Stromal cell of bone marrow (primary cell): ENCODE measurements around the gene TBX20.
"Not testable (repeated sequence)": the region's sequence is repeated elsewhere in the genome, so short reads cannot be mapped to it uniquely, and the experiment has no call there.

ENCODE experiments used
- DNase-seq: peaks from one replicate; pipeline ENCODE4 v3.0.0-alpha.2; 2012; ENCODE audit warnings: low read depth

TBX20 gene

DNA sequence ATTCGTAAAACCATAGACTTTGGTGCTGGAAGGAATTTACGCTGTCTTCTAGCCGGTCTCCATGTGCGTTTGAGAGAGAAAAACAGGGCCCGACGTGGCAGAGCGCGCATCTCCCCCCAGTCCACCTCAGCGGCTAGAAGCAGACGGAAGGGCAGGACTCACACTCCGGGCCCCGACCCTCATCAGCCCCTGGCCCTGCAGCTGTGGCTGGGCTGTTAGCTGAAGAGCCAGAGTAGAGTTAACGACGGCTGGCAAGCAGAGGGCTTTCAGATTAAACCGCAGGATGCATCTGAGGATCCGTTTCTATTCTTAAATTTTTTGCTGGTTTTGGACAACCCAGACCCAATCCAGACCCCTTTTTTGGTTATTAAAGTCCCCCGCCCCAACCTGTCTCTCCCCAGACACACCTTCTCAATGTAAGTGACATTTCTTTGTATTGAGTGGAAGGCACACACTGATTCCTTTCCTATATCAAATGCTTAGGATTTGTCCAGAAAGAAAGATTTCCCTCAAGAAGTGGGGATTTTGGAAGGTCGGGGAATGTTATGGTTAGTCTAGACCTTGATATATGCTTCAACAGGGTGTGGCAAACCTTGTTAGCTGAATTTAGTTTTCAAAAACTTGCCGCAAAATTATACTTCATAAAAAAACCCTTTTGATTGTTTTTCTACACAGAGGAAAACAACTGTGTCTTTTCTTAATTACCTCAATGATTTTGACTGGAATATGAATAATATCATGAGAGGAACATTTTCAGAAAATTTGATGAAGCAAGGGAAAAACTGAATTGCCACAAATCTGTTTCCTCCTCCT lies 1.7 kb upstream of the TBX20 start:
- no peak for DNase-seq

DNA sequence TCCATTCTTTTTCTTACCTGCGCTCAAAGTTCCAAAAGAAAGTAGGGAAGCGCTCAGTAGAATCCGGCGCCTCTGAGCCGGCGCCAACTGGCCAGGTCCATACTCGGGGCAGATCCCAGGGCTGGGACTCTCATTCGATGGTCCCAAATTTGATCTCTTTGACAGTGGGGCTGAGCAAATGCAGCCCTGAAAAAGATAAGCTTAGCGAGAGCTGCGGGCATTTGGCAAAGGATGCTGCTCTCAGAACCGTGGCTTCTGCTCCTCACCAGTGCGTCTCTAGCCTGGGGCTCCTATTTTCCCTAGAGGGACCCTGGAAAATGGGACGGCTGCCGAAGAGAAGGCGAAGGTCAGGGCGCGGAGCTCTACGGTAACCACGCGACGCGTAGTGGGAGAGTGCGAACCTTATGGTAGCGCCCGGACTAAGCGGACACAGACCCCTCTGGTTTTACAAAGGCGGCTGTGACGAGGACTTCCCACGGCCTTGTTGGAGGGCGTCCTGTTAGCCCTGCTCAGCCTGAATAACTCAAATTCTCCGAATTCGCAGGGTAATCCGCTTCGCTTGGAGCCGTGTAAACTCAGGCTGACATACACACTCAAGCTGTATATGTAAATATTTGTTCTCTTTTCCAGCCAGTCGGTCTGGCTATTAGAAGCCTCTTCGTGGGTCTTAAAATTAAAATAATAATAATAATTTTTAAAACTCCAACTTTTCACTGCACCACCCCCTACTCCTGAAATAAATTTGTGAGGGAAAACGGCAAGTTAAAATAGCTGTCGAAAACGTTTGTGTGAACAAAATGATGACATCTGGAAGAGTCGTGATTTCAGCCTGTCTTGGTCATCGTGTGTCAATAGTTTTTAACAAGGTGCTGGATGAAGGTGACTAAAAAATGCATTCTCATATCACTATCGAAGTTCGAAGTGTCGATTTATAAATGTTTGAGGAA lies 869 bp upstream of the TBX20 start:
- DNase-seq: no peak

DNA sequence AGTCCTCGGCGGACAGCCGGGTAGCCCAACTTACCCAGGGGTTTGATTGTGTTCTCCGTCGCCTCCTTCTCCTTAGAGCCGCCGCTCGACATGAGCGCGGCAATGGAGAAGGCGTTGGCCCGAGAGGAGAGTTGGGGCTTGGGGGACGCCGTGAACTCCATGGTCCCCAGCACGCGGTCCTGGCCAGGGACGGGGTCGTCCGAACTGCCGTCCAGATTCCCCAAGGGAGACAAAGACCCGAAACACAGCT lies 515 bp downstream of the TBX20 start:
- DNase-seq: no peak

DNA sequence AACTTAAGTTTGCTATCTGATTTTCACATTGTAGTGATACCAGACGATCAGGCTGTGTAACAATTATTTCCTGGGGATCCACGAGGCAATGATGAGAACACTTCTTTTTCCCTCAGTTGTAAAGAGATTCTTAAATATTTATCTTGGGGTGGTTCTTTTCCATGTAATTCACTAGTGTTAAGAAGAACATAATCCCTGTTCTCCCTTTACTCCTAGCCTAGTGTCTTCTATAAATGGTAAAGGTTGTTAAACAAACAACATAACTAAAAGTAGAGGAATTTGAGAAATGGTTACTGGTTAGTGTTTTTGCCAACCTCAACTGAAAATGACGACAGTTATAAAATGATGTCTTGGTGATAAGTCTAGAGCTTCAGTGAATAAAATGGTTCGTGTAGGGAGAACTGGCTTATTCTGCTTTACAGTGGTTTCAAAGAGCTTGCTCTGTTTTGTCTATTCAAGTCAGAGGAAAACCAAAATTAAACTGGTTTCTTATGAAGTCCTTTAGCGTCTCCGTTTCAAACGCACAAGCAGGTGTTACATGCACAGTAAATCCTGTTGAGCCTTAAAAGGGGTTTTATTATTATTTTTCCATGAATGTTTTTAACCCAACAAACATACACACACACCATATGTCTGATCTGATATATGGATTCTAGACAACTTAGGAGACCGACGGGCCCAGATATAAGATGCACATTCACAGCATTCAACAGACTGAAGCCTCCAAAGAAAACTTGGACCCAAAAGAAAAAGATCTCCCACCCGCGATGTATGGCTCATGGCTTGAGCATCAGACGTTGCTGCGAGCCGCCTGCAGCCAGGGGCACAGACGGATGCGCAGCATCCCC lies 1.1 kb downstream of the TBX20 start:
- DNase-seq: no peak

DNA sequence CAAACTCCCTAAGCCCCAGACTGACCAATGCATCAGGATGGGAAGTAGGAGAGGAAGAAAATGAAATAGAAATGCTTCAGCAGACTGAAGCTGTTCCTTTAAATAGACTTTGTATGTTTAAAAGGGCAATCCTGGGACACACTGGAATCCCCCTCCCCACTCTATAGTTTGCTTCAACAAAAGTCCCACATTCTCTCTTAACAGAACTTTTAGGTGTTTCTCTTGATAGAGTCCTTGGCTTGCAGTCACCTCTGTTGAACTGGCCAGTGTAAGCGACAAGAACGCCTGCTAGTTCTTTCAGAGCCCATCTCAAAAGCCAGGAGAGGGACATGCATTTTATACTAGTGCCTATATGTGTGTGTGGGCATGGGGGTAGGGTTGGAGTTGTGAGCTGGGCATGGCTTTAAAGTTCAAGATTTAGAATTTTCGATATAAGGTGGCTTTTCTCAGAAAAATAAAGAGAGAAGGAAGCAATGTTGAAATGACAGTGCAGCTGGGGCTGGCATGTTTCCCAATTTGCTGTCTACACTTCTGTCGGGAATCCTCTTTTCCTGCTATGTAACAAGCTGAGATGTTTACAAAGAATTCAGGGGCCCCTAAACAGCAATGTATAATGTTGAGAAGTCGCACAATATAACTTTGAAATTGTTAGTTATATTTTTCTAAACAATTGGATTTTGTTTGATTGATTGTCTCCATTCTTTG lies 2.1 kb downstream of the TBX20 start:
- no peak for DNase-seq

DNA sequence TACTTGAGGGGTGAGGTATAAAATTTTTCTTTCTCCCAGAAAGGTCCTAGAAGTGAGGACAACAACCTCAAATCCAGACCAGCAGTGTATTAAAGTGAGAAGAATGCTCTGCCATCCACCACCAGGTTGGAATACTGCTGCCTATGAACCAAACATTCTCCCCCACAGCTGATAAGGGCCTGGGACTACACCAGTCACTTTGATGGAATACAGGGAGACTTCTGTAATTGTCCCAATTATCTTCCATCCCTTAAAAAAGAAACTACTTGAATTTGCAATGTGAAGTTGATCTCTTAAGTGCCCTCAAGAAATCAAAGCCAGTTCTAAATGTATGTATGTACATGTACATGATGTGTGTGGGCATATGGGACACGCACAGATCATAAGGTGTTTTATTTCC lies 3.0 kb downstream of the TBX20 start:
- DNase-seq: no peak

DNA sequence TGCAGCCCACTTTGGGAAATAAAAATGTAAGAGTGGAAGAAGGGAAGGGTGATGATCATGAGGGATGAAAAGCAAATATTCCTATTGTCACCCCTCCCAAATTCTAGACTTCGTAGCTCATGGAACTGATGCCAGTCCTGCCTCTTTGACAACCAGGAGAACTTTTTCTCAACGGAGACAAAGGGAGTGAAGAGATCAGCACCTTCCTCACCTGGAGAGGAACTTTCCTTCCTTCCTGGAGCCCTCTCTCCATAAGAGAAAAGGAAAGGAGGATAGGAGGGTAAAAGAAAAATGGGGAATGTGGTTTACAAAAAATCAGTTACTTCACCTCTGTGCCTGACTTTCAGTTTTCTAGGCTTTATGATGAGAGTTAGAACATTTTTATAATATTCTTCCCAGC lies 3.4 kb downstream of the TBX20 start:
- no peak for DNase-seq

DNA sequence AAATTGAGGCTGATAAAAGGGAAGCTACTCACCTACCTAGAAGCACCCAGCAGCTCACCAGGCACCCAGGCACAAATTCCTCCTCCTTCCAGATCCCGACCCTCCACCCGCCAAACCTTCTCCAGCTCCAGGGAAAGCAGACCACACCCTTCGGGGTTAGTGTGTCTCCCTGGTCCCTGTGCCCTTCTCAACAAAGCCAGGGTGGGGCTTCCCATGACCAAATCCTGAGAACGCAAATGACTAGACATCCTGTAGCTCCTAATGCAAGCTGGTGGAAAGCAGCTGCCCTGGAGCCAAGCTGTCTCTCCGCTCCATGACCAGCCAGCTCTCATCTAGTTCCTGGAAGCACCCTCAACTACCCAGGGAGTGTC lies 4.4 kb downstream of the TBX20 start:
- DNase-seq: no peak

DNA sequence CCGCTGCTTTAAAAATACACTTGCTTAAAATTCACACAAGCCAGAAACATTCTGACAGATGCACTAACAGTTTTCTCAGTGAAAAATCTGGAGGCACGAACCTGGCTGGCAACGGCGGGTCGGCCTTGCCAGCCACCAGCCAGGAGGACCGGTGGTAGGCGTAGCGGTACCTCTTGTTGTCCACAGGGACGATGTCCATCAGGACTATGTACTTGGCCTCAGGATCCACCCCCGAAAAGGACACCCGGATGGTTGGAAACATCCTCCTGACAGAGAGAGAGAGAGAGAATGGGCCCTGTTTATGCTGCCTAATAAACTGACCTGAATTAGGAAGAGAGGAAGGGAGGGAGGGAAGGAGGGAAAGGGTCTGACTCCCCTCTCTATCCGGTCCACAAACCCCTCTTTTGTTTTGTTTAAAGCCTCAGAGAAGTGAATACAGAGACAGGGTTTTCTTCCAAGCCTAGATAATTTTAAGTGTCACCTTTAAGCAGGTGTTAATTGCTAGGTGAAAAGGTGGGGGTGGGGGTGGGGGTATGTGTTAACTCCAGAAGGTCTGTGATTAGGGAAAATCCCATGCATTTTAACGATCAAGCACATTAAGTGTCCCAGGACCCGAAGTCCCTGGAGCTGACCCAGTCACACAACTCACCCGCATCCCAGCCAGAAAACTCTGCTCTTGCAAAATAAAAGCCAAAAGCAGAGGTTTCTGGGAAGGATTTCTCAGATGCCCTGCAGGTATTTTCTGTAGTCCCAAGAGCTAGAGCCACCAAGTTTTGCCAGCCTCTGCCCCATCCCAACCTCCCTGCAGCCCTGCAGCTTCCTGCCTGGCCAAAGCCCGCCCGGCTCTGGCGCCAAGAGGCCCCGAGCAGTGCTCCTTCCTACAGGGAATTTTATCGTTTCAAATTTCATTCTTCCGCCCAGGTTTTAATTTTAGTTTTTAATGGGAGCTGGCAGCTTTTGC lies 5.0 kb downstream of the TBX20 start:
- DNase-seq: no peak

DNA sequence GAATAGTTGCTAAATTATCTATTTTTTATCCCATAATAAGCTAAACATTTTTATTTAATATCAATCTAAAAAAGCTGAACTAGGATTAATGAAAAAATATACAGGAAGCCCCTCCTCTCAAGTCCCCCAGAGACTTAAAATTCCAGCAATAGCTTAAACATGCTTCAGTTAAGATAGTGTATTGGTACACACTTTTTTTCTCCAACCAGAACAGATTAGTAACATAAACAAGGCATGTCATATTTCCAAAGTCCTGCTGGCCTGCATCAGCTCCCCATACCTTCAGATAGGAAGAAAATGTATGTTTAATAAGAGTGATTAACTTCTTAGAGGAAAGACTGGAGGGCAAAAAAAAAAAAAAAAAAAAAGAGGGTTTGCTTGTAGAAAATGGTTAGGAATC lies 7.1 kb downstream of the TBX20 start:
- no peak for DNase-seq

DNA sequence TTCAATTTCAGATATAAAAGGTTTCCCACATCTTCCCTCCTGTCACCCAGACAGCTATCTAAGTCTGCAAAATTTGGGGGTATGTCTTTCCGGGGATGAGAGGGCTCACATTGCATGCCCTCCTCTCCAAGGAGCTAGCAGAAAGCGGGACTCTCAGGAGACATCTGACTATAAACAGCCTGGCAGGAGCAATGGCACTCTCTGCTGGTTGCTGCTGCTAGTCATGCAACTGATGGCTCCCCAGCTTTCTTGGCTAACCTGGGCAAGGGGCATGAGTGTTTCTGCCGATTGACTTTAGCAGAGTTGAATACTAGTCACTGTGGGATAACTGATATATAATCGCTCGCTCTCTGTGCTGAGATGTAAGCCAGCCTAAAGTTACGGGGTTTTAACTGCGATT lies 12.0 kb downstream of the TBX20 start:
- no peak for DNase-seq

DNA sequence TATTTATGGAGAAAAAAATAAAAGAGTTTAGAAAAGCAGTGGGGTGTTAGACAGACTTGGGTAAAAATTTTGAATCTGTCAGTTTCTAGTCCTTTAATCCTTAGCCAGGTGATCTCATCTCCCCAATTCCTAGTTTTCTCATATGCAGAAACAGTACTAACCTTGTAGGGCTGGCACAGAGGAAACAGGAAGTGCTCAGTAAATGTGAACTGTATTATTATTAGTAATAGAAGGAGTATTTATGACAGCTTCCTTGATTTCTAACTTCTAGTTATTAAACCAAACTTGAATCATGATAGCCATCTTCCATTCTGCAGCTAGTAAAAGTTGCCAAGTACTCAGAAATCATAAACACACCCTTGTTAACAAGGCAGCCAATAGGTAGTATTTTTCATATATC lies 12.5 kb downstream of the TBX20 start:
- no peak for DNase-seq

DNA sequence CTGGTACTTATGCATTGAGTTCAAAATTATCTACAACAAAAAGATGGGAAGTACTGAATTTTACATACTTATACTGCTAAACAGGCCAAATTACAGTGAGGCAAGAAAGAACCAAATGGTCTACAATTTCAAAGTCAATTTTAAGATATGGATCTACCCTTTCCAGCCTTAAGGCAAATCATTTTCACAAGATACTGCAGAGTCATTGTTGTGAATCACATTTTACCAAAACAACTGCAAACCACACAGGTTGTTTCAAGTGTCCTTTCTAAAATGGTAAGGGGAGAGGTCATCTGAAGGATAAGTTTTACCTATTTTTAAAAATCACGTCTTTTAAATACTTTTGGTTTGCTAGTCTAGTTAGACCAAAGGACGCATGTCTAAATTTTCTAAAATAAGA lies 12.9 kb downstream of the TBX20 start:
- DNase-seq: not testable (repeated sequence)

DNA sequence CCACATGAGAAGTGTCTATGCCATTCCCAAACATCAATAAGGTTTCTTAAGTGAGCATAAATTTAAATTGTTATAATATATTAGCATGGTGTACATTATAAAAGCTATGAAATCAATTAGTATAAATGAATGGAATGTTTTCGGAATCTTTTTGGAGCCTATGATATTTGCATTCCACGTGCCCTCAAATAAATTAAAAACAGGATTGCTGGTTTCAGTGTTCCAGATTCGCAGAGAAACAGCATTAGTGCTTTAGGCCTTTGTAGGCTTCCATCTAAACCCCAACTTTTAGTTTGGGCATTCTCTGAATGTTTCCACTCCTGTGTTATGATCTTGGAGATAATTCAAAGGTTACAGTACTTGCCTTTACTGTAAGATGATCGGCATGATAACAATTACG lies 15.4 kb downstream of the TBX20 start:
- DNase-seq: not testable (repeated sequence)

DNA sequence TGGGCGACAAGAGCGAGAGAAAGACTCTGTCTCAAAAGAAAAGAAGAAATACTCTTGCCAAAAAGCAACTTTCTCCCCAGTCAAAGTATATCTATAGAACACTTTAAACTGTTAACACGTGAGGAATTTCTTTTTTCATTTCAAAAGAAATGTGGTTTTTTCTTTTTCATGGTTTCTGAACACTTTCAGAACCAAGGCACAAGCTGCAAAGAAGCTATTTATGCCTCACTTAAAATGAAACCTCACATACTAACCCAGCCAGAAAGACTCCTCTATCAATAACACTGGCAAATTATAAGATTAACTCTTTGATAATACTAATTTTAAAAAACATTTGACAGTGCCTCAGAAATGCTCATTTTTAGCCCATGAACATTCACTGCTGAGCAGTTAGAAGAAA lies 20.9 kb downstream of the TBX20 start:
- no peak for DNase-seq

DNA sequence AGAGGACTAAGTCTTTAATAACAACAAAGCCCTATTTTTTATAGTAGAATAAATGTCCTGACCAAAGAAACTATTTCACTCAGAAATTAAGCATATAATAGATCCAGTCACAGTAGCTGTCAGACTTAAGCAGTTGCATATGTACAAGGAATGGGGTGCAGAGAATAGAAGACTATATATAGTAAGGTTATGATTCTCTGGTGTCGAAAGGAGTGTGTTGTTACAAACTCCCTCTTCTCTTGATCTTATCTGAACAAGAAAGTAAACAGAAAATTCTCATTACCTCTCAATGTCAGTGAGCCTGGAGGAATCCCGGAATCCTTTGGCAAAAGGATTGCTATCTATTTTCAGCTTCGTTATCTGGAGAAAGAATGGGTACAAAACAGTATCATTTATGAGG lies 22.7 kb downstream of the TBX20 start:
- not testable (repeated sequence) for DNase-seq

DNA sequence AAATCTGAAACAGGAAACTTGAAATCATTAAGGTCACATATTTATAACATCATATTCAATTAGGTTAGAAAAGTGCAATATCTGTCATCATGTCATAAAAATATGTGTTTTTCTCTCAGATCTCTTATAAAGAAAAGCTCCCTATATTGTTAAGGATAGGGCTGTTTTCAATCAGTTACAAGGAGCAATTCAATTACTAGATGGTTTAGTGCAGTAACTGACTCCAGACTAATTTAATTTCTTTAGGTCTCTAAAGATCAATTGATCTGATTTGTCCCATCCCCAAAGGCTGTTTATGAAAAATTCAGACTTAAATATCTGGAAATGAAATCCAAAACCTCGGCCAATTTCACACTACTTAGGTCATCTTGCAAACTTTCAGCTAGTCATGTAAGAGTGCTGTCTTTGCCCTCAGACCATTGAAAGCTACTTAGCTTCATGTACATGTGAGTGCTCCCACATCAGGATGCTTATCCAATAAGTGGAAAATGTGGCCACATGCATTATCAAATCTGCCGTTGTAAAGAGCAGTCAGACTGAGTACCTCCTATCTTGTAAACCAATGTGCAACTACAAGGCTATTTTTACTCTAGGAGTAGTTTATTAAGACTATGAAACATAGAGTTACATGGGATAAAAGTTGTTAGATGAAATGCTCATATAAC lies 24.7 kb downstream of the TBX20 start:
- not testable (repeated sequence) for DNase-seq

DNA sequence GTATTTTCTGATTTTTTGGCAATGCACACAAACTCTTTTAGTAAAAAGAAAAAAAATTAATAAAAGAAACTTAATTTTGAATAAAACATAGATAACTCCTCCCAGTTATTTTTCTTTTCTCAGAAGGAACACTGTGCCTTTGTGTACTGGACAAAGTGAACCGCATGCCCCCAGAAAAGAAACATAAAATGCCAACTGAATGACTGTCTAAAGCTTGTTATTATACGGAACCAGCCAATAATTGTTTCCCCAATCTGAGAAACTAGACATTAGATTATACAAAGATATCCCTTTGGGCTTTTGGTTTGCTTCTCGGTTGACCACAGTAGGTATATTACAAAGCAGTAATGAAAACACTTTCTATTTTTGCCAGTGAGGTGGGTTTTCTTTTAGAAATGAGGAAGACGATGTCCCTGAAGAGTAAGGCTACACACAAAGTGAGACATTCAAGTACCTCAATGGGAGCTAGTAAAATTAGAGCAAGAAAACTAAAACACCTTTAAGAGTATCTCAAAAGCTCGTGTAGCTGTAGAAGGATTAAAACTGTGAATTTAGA lies 25.3 kb downstream of the TBX20 start:
- DNase-seq: not testable (repeated sequence)

DNA sequence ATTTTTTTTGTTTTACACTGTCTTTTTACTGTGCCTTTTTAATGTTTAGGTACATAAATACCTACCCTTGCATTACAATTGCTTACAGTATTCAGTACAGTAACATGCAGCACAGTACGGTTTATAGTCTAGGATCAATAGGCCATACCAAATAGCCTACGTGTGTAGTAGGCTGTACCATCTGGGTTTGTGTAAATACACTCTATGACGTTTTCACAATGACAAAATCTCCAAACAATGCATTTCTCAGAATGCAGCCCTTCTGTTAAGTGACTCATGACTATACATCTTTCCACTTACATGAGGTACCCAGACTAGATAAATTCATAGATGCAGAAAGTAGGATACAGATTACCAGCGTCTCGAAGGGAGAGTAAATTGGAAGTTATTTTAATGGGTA lies 26.5 kb downstream of the TBX20 start:
- DNase-seq: not testable (repeated sequence)

DNA sequence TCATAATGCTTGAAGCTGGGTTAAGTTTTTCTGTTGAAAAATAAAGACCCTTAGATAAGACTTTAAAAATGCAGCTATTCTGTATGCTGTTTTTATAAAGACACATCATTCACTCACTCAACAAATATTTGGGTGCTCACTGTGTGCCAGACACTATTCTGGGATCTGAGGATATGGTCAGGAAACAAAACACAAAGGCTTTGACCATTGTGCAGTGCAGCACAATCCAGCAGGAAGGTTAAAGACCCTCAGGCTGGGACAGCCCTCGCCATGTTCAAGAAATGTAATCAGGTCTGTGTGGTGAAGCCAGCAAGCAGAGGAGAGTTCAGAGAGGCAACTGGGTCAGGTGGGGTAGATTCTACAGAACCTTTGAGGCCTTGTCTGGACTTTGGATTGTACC lies 31.5 kb downstream of the TBX20 start:
- DNase-seq: not testable (repeated sequence)
